ENCODE measurements around the gene HSPA6. TPM values are rescaled to one million over a fixed set of nuclear protein-coding genes. Genes with fewer than 3 reads are reported as not detected.
"Not testable (repeated sequence)": the region's sequence is repeated elsewhere in the genome, so short reads cannot be mapped to it uniquely, and the experiment has no call there.

The HSPA6 gene
- total RNA-seq, 1 experiment from 2014 or later, result not detected

GRCh38 chr1:161548749-161549406 is 24.5 kb downstream of the HSPA6 start:
- H3K27ac ChIP-seq (ENCODE audit: low read depth, low read length); H4K20me1 ChIP-seq (ENCODE audit: insufficient read depth); H3K4me2 ChIP-seq (ENCODE audit: low read length); H3K36me3 ChIP-seq (ENCODE audit: control insufficient read depth in 1 of 2, insufficient read depth in 2 of 2, low read length in 2 of 2); RAD21 ChIA-PET (ENCODE audit: low non-redundant PET in 1 of 2, low total read pairs in 2 of 2, uncharacterized antibody in 2 of 2, unreplicated experiment in 2 of 2); POLR2A ChIA-PET; H3K4me3 ChIP-seq (replicated peaks in 1 of 2; ENCODE audit: low read depth in 1 of 2, low read length in 2 of 2); H3K9me3 ChIP-seq (ENCODE audit: control insufficient read depth in 1 of 2, insufficient read depth in 1 of 2, low read depth in 1 of 2, low read length in 2 of 2); H3K27me3 ChIP-seq (ENCODE audit: insufficient read depth, low read length); H3K79me2 ChIP-seq (ENCODE audit: insufficient read depth, low read length); DNase-seq (ENCODE audit: low read depth, low spot score); BruUV-seq (replicated peaks); ATAC-seq; H2AFZ ChIP-seq (ENCODE audit: low read depth, low read length, poor library complexity, severe bottlenecking); CTCF ChIA-PET; H3K9ac ChIP-seq (ENCODE audit: low read length); H3K4me1 ChIP-seq (ENCODE audit: control insufficient read depth in 1 of 2, insufficient read depth in 2 of 2, low read length in 2 of 2); H3K9me2 ChIP-seq (ENCODE audit: insufficient read depth): not testable (repeated sequence)
- intact Hi-C loops (cut with micrococcal nuclease), result loop anchor here (10.0 kb wide), 1 partner anchor 66 kb away; no protein-coding TSS in a partner anchor

GRCh38 chr1:161549652-161550051 is 25.3 kb downstream of the HSPA6 start, which contains the start of gene FCGR3A:
FCGR3A (minus strand) TSS chr1:161549818; CDS start chr1:161549736, 82 bp downstream.
- no peak within 1 kb of the TSS for H2AFZ ChIP-seq (ENCODE audit: low read depth, low read length, poor library complexity, severe bottlenecking)
- BruUV-seq (replicated peaks), result no TSS peak
- no peak within 1 kb of the TSS for H3K4me3 ChIP-seq (replicated peaks in 1 of 2; ENCODE audit: low read depth in 1 of 2, low read length in 2 of 2)
- no peak within 1 kb of the TSS for H3K9ac ChIP-seq (ENCODE audit: low read length)
- no peak within 1 kb of the TSS for H3K4me2 ChIP-seq (ENCODE audit: low read length)
- ChIA-PET RAD21 (ENCODE audit: low non-redundant PET in 1 of 2, low total read pairs in 2 of 2, uncharacterized antibody in 2 of 2, unreplicated experiment in 2 of 2) (no interaction called here), CTCF (no interaction called here), POLR2A (no interaction called here)
- H3K9me3 ChIP-seq (ENCODE audit: control insufficient read depth in 1 of 2, insufficient read depth in 1 of 2, low read depth in 1 of 2, low read length in 2 of 2), result no peaks in the 10 kb centered on the region
- no peaks in the 10 kb centered on the region for H3K9me2 ChIP-seq (ENCODE audit: insufficient read depth)
- H3K27me3 ChIP-seq (ENCODE audit: insufficient read depth, low read length), result no peaks in the 10 kb centered on the region
- H4K20me1 ChIP-seq (ENCODE audit: insufficient read depth), result no peaks in the 10 kb centered on the region
- DNase-seq (ENCODE audit: low read depth, low spot score) (no peak), ATAC-seq (no peak)
- H3K27ac ChIP-seq (ENCODE audit: low read depth, low read length), result no peak within 1 kb of the TSS
- intact Hi-C loops (cut with micrococcal nuclease), result loop anchor here (10.0 kb wide), 1 partner anchor 65 kb away; no protein-coding TSS in a partner anchor
- H3K4me1 ChIP-seq (ENCODE audit: control insufficient read depth in 1 of 2, insufficient read depth in 2 of 2, low read length in 2 of 2), result no peaks in the 10 kb centered on the region
- H3K36me3 ChIP-seq (ENCODE audit: control insufficient read depth in 1 of 2, insufficient read depth in 2 of 2, low read length in 2 of 2), result no peaks in the 10 kb centered on the region
- no peak for TF ChIP-seq POLR2AphosphoS5 (IDR thresholded peaks at IDR 0.05; ENCODE audit: low read depth, low read length)
- no peak for TF ChIP-seq SIN3A (IDR thresholded peaks at IDR 0.05; ENCODE audit: low read depth)
- TF ChIP-seq ELF1 (IDR thresholded peaks at IDR 0.05; ENCODE audit: borderline replicate concordance, low read depth), result no peak
- no peak for TF ChIP-seq ZFX (IDR thresholded peaks at IDR 0.05)
- H3K79me2 ChIP-seq (ENCODE audit: insufficient read depth, low read length), result no peaks in the 10 kb centered on the region

GRCh38 chr1:161550942-161551341 is 26.6 kb downstream of the HSPA6 start:
- H3K4me2 ChIP-seq (ENCODE audit: low read length); H3K9me2 ChIP-seq (ENCODE audit: insufficient read depth); intact Hi-C loops (cut with micrococcal nuclease); ATAC-seq; H3K4me1 ChIP-seq (ENCODE audit: control insufficient read depth in 1 of 2, insufficient read depth in 2 of 2, low read length in 2 of 2); H3K9ac ChIP-seq (ENCODE audit: low read length); H4K20me1 ChIP-seq (ENCODE audit: insufficient read depth); POLR2A ChIA-PET; H3K9me3 ChIP-seq (ENCODE audit: control insufficient read depth in 1 of 2, insufficient read depth in 1 of 2, low read depth in 1 of 2, low read length in 2 of 2); CTCF ChIA-PET; H3K79me2 ChIP-seq (ENCODE audit: insufficient read depth, low read length); H2AFZ ChIP-seq (ENCODE audit: low read depth, low read length, poor library complexity, severe bottlenecking); BruUV-seq (replicated peaks); H3K4me3 ChIP-seq (replicated peaks in 1 of 2; ENCODE audit: low read depth in 1 of 2, low read length in 2 of 2); H3K36me3 ChIP-seq (ENCODE audit: control insufficient read depth in 1 of 2, insufficient read depth in 2 of 2, low read length in 2 of 2); DNase-seq (ENCODE audit: low read depth, low spot score); H3K27me3 ChIP-seq (ENCODE audit: insufficient read depth, low read length); H3K27ac ChIP-seq (ENCODE audit: low read depth, low read length); RAD21 ChIA-PET (ENCODE audit: low non-redundant PET in 1 of 2, low total read pairs in 2 of 2, uncharacterized antibody in 2 of 2, unreplicated experiment in 2 of 2): not testable (repeated sequence)

GRCh38 chr1:161553631-161554030 is 29.3 kb downstream of the HSPA6 start:
- CTCF ChIA-PET; BruUV-seq (replicated peaks); H3K9me2 ChIP-seq (ENCODE audit: insufficient read depth): not testable (repeated sequence)

More at GRCh38 chr1:161553631-161554030, 29.3 kb downstream of the HSPA6 start:
- H2AFZ ChIP-seq (ENCODE audit: low read depth, low read length, poor library complexity, severe bottlenecking); H3K9ac ChIP-seq (ENCODE audit: low read length); DNase-seq (ENCODE audit: low read depth, low spot score); H3K4me3 ChIP-seq (replicated peaks in 1 of 2; ENCODE audit: low read depth in 1 of 2, low read length in 2 of 2); H4K20me1 ChIP-seq (ENCODE audit: insufficient read depth); H3K27me3 ChIP-seq (ENCODE audit: insufficient read depth, low read length); H3K79me2 ChIP-seq (ENCODE audit: insufficient read depth, low read length); POLR2A ChIA-PET; H3K9me3 ChIP-seq (ENCODE audit: control insufficient read depth in 1 of 2, insufficient read depth in 1 of 2, low read depth in 1 of 2, low read length in 2 of 2); H3K4me1 ChIP-seq (ENCODE audit: control insufficient read depth in 1 of 2, insufficient read depth in 2 of 2, low read length in 2 of 2); H3K36me3 ChIP-seq (ENCODE audit: control insufficient read depth in 1 of 2, insufficient read depth in 2 of 2, low read length in 2 of 2); H3K4me2 ChIP-seq (ENCODE audit: low read length); ATAC-seq; RAD21 ChIA-PET (ENCODE audit: low non-redundant PET in 1 of 2, low total read pairs in 2 of 2, uncharacterized antibody in 2 of 2, unreplicated experiment in 2 of 2); intact Hi-C loops (cut with micrococcal nuclease); H3K27ac ChIP-seq (ENCODE audit: low read depth, low read length): not testable (repeated sequence)

All from HCT116 (cell line).